GM10266 (cell line): ENCODE results near the gene MUS81.

ENCODE experiments used
- DNase-seq: peaks from one replicate; pipeline ENCODE4 v3.0.0; 2012; ENCODE audit errors: extremely low spot score
- CTCF ChIP-seq: IDR thresholded peaks from 2 replicates; pipeline ENCODE4 v1.5.1; 2012; ENCODE audit warnings: mild to moderate bottlenecking, low read depth; ENCODE audit not compliant: control insufficient read depth, insufficient read depth; ENCODE audit errors: missing control alignments

MUS81 gene

GRCh38 chr11:65850217-65851082 is 9.8 kb upstream of the MUS81 start:
- no peak for DNase-seq
- TF ChIP-seq CTCF = no peak

DNA sequence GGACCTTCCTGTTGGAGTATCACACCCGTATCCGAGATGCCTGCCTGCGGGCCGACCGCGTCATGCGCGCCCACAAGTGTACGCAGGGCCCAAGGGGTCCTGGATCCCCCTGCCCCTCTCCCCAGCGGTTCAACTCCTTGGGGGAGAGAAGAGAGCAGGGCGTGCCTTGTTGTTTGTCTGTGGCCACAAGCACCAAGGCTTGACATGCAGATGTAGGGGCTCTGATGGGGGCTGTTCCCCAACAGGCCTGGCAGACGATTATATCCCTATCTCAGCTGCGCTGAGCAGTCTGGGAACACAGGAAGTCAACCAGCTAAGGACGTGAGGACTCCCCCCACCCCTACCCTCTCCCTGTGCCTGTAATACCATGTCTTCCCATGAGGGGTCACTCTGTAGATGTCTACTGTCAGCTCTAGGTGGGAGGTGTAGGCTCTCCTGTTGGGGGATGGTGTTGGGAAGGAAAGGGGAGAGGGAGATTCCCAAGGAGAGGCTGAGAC is 9.1 kb upstream of the MUS81 start:
- DNase-seq = no peak
- peak; percentile 26 for TF ChIP-seq CTCF

DNA sequence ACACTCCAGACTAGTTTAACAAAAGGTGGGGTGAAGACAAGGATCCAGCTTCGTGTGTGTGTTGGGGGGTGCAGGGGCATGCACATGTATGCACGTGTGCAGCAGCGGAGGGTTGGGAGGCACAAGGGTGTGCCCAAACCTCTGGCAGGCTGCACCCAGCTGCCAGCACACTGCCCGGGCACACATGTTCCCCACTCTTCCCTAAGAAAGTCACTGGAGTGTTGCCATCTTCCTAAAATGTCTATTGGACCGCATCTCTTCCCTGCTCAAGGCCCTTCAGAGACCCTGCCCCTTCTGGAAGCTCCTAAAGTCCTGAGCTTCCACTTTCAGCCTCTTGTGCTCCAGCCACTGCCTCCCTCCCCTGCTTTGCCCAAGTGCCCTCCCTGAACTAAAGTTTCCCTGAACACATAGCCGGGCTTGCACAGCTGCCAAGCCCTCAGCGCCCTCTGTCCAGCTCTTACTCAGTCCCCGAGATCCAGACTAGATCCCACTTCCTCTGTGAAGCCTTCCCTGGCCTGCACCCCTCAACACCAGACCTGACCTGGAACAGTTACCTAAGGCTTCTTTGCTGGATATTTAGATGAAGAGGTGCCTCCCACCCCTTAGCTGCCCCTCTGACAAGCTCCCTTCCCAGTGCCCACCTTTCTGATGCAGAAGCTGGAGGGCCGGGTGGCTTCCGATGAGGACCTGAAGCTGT is 8.3 kb upstream of the MUS81 start:
- no peak for DNase-seq
- TF ChIP-seq CTCF = no peak

- TF ChIP-seq CTCF = no peak
- no peak for DNase-seq
Observed at GRCh38 chr11:65852508-65853245, 7.6 kb upstream of the MUS81 start.

- no peak for DNase-seq
Observed at GRCh38 chr11:65853246-65853979, 6.8 kb upstream of the MUS81 start.

More at GRCh38 chr11:65853246-65853979, 6.8 kb upstream of the MUS81 start:
- TF ChIP-seq CTCF = peak; percentile 6
